Fibroblast of lung (primary cell): Measurements from ENCODE around the gene EBF4. TPM values are rescaled to one million over a fixed set of nuclear protein-coding genes. Genes with fewer than 3 reads are reported as not detected.

ENCODE experiments used
- DNase-seq, 2 donors: peaks; one replicate each; pipeline versions ENCODE4 v3.0.0 to v3.0.0-alpha.2; 2010; ENCODE audit warnings: low read depth in 2 of 2
- H2AFZ ChIP-seq: 2 replicates; pipeline ENCODE4 v1.5.1; 2012; ENCODE audit warnings: low read length, control low read depth, inconsistent platforms
- H3K27ac ChIP-seq: 2 replicates; pipeline ENCODE4 v1.5.1; 2011; ENCODE audit warnings: low read length, control low read depth; ENCODE audit not compliant: insufficient read depth
- H3K27me3 ChIP-seq: 2 replicates; pipeline ENCODE4 v1.5.1; 2011; ENCODE audit warnings: mild to moderate bottlenecking, low read length; ENCODE audit not compliant: control insufficient read depth, insufficient read depth
- H3K36me3 ChIP-seq: 2 replicates; pipeline ENCODE4 v1.5.1; 2011; ENCODE audit warnings: low read length; ENCODE audit not compliant: control insufficient read depth, insufficient read depth
- H3K4me1 ChIP-seq: 2 replicates; pipeline ENCODE4 v1.5.1; 2011; ENCODE audit warnings: low read length; ENCODE audit not compliant: control insufficient read depth, insufficient read depth; ENCODE audit errors: extremely low read depth
- H3K4me2 ChIP-seq: 2 replicates; pipeline ENCODE4 v1.5.1; 2011; ENCODE audit warnings: low read length, control low read depth; ENCODE audit not compliant: insufficient read depth; ENCODE audit errors: extremely low read depth
- H3K4me3 ChIP-seq, 4 experiments: fragments of 200-600 bp in 1 of 4; sonication (generic) in 1 of 4; replicated peaks in 1 of 4; 2 replicates each; pipeline ENCODE4 v1.5.1; 2011 to 2016; ENCODE audit warnings: low read length in 4 of 4, low read depth in 3 of 4, mild to moderate bottlenecking in 3 of 4, control low read depth in 2 of 4, inconsistent platforms in 1 of 4, mixed read lengths in 1 of 4; ENCODE audit not compliant: insufficient read depth in 1 of 4; ENCODE audit errors: control extremely low read depth in 1 of 4
- H3K79me2 ChIP-seq: 2 replicates; pipeline ENCODE4 v1.5.1; 2012; ENCODE audit warnings: mild to moderate bottlenecking, low read length, inconsistent platforms; ENCODE audit not compliant: control insufficient read depth, insufficient read depth
- H3K9ac ChIP-seq: 2 replicates; pipeline ENCODE4 v1.5.1; 2011; ENCODE audit warnings: mild to moderate bottlenecking, low read length, control low read depth; ENCODE audit not compliant: insufficient read depth
- H3K9me3 ChIP-seq: 2 replicates; pipeline ENCODE4 v1.5.1; 2012; ENCODE audit warnings: low read depth, low read length; ENCODE audit not compliant: control insufficient read depth, insufficient read depth
- H4K20me1 ChIP-seq: 2 replicates; pipeline ENCODE4 v1.5.1; 2011; ENCODE audit warnings: low read length; ENCODE audit not compliant: control insufficient read depth, insufficient read depth; ENCODE audit errors: extremely low read depth
- EZH2 ChIP-seq: IDR thresholded peaks from 2 replicates; pipeline ENCODE4 v1.5.1; 2012; ENCODE audit warnings: low read length, control low read depth, mild to moderate bottlenecking; ENCODE audit errors: missing control alignments
- polyA plus RNA-seq, 2 donors: library from polyadenylated mRNA; depleted of rRNA in 1 of 2; stranded (reverse) in 1 of 2; unstranded in 1 of 2; fragments of >200 nt; gene quantifications; 2 replicates each; pipeline ENCODE4 v1.2.1, GENCODE V29; 2011 to 2012; ENCODE audit warnings: missing spikeins in 1 of 2
- total RNA-seq: library from RNA; depleted of rRNA; stranded (reverse); fragments of >200 nt; gene quantifications from 2 replicates; pipeline ENCODE4 v1.2.1, GENCODE V29; 2014
- TF ChIP-seq, protein P1 (sequence below), 2 donors: IDR thresholded peaks in 1 of 2; conservative IDR thresholded peaks in 1 of 2; 1 replicate in 1 of 2; 2 replicates in 1 of 2; pipeline ENCODE4 v1.5.1; 2011 to 2012; ENCODE audit warnings: low read length in 2 of 2, control low read depth in 1 of 2, inconsistent platforms in 1 of 2, low read depth in 1 of 2, mild to moderate bottlenecking in 1 of 2

The EBF4 gene
- total and polyA plus RNA-seq, 2 donors (not counting 1 experiment from before 2014, with no cell fraction given) = 0.35 to 0.99 TPM

DNA sequence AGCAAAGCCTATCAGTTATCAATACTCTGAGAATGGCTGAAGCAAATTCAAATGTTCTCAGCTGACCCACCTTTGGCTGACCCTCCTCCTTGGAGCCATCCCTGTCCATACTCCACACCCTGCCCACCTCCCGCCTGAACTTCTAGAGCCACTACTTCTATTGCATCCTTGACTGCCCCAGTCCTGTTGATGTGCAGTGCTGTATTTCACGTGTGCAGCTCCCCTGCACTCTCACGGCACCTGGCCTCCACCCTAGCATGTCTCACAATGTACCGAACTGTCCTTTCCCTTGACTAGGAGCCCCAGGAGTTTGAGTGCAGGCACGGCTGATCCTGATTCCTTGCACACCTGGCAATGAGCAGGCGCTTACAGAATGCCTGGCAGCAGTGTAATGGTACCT is 100.9 kb downstream of the EBF4 start:
- H3K9me3 ChIP-seq = no peaks in the 10 kb centered on the region
- H4K20me1 ChIP-seq = no peaks in the 10 kb centered on the region
- no peak for DNase-seq
- no peaks in the 10 kb centered on the region for H3K36me3 ChIP-seq
- H2AFZ ChIP-seq = no peak overlapping the region
- no peak overlapping the region for H3K9ac ChIP-seq
- TF ChIP-seq EZH2 = no peak
- TF ChIP-seq, protein P1, sequence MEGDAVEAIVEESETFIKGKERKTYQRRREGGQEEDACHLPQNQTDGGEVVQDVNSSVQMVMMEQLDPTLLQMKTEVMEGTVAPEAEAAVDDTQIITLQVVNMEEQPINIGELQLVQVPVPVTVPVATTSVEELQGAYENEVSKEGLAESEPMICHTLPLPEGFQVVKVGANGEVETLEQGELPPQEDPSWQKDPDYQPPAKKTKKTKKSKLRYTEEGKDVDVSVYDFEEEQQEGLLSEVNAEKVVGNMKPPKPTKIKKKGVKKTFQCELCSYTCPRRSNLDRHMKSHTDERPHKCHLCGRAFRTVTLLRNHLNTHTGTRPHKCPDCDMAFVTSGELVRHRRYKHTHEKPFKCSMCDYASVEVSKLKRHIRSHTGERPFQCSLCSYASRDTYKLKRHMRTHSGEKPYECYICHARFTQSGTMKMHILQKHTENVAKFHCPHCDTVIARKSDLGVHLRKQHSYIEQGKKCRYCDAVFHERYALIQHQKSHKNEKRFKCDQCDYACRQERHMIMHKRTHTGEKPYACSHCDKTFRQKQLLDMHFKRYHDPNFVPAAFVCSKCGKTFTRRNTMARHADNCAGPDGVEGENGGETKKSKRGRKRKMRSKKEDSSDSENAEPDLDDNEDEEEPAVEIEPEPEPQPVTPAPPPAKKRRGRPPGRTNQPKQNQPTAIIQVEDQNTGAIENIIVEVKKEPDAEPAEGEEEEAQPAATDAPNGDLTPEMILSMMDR (conservative IDR thresholded peaks at IDR 0.05 in 1 of 2, IDR thresholded peaks at IDR 0.05 in 1 of 2; ENCODE audit: low read depth in 1 of 2, low read length in 2 of 2) = no peak
- H3K4me3 ChIP-seq = no peak overlapping the region
- no peaks in the 10 kb centered on the region for H3K4me1 ChIP-seq
- peaks cover 13% of the 10 kb centered on the region for H3K27me3 ChIP-seq
- H3K27ac ChIP-seq = no peak overlapping the region
- no peak overlapping the region for H3K4me2 ChIP-seq
- no peaks in the 10 kb centered on the region for H3K79me2 ChIP-seq

GRCh38 chr20:2794202-2794748 is 101.7 kb downstream of the EBF4 start:
- DNase-seq = no peak
- Histone ChIP-seq H3K4me1 (no peaks in the 10 kb centered on the region), H3K27ac (no peak overlapping the region), H2AFZ (no peak overlapping the region), H3K79me2 (no peaks in the 10 kb centered on the region), H3K9ac (no peak overlapping the region), H3K27me3 (peaks cover 16% of the 10 kb centered on the region), H3K4me3 (no peak overlapping the region), H4K20me1 (no peaks in the 10 kb centered on the region), H3K9me3 (no peaks in the 10 kb centered on the region), H3K4me2 (no peak overlapping the region), H3K36me3 (no peaks in the 10 kb centered on the region)
- TF ChIP-seq, protein P1 (conservative IDR thresholded peaks at IDR 0.05 in 1 of 2, IDR thresholded peaks at IDR 0.05 in 1 of 2; ENCODE audit: low read depth in 1 of 2, low read length in 2 of 2) = no peak

DNA sequence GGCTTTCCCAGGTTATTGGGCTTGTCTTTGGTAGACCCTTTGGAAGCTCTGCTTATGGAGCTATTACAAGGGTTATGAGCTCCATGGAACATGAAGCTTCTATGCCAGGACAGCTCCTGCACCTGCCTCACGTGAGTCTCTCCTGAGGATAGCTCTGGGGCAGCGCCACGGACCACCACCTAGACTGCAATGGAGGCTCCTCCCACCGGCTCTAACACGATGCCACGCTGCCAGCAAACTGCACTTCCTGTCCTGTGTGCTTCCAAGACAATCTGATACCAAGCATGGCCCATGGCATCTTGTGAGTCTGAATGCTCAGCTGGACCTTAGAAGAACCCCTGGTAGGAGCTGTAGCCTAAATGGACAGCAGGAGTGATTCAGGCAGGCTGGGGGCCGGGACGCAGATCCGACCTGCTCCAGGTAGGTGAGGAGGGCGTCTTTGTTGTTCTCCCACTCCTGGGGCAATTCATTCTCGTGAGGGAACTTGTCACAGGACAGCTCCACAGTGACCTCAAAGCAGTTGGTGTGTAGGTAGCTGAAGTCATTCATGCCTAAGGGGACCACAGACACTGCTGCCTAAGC is 102.4 kb downstream of the EBF4 start:
- DNase-seq = no peak
- no peak overlapping the region for H2AFZ ChIP-seq
- no peaks in the 10 kb centered on the region for H3K36me3 ChIP-seq
- no peak overlapping the region for H3K9ac ChIP-seq
- H3K79me2 ChIP-seq = no peaks in the 10 kb centered on the region
- peaks cover 22% of the 10 kb centered on the region for H3K27me3 ChIP-seq
- H3K4me1 ChIP-seq = peaks cover under 1% of the 10 kb centered on the region
- H3K4me2 ChIP-seq = no peak overlapping the region
- H3K4me3 ChIP-seq = no peak overlapping the region
- no peaks in the 10 kb centered on the region for H4K20me1 ChIP-seq
- TF ChIP-seq EZH2 = no peak
- TF ChIP-seq, protein P1 (conservative IDR thresholded peaks at IDR 0.05 in 1 of 2, IDR thresholded peaks at IDR 0.05 in 1 of 2; ENCODE audit: low read depth in 1 of 2, low read length in 2 of 2) = no peak
- H3K27ac ChIP-seq = no peak overlapping the region
- no peaks in the 10 kb centered on the region for H3K9me3 ChIP-seq
